HEK293 (cell line): ENCODE measurements around the gene SLC47A2.

ENCODE experiments used
- BCL11B ChIP-seq: fragments of 450-650 bp; formaldehyde crosslinking; IDR thresholded peaks from 2 replicates; pipeline ENCODE4 v1.5.1; 2016; ENCODE audit warnings: low read depth, missing biosample characterization, missing genetic modification characterization
- ELK4 ChIP-seq: IDR thresholded peaks from 2 replicates; pipeline ENCODE4 v1.6.1; 2011; ENCODE audit warnings: mild to moderate bottlenecking, low read depth, low read length, borderline replicate concordance
- GLI4 ChIP-seq: fragments of 450-650 bp; formaldehyde crosslinking; IDR thresholded peaks from 2 replicates; pipeline ENCODE4 v1.5.1; 2016; ENCODE audit warnings: missing biosample characterization, missing genetic modification characterization
- GLIS2 ChIP-seq: fragments of 450-650 bp; formaldehyde crosslinking; IDR thresholded peaks from 2 replicates; pipeline ENCODE4 v1.5.1; 2016; ENCODE audit warnings: missing biosample characterization, missing genetic modification characterization
- HOXA7 ChIP-seq: sonication (generic); formaldehyde crosslinking; IDR thresholded peaks from 2 replicates; pipeline ENCODE4 v1.8.1; 2022; ENCODE audit warnings: missing genetic modification reagents, borderline replicate concordance
- HOXC10 ChIP-seq: sonication (generic); formaldehyde crosslinking; IDR thresholded peaks from 2 replicates; pipeline ENCODE4 v1.8.1; 2023; ENCODE audit warnings: mild to moderate bottlenecking, missing genetic modification reagents
- INSM2 ChIP-seq: fragments of 450-650 bp; formaldehyde crosslinking; IDR thresholded peaks from 2 replicates; pipeline ENCODE4 v1.5.1; 2016; ENCODE audit warnings: missing biosample characterization, missing genetic modification characterization
- KLF9 ChIP-seq: fragments of 450-650 bp; formaldehyde crosslinking; IDR thresholded peaks from 2 replicates; pipeline ENCODE4 v1.5.1; 2016; ENCODE audit warnings: missing biosample characterization, missing genetic modification characterization, low read depth
- PRDM1 ChIP-seq: fragments of 450-650 bp; formaldehyde crosslinking; IDR thresholded peaks from 2 replicates; pipeline ENCODE4; 2016; ENCODE audit warnings: missing biosample characterization, missing genetic modification characterization
- REPIN1 ChIP-seq: fragments of 450-650 bp; formaldehyde crosslinking; IDR thresholded peaks from 2 replicates; pipeline ENCODE4 v1.5.1; 2017; ENCODE audit warnings: missing biosample characterization, missing genetic modification characterization, low read depth
- REST ChIP-seq: fragments of 450-650 bp; formaldehyde crosslinking; IDR thresholded peaks from 2 replicates; pipeline ENCODE4 v1.5.1; 2016; ENCODE audit warnings: missing biosample characterization, missing genetic modification characterization
- SALL2 ChIP-seq: fragments of 450-650 bp; formaldehyde crosslinking; IDR thresholded peaks from 2 replicates; pipeline ENCODE4 v1.5.0; 2017; ENCODE audit warnings: missing biosample characterization, mild to moderate bottlenecking, missing genetic modification characterization, borderline replicate concordance
- SP7 ChIP-seq: fragments of 450-650 bp; formaldehyde crosslinking; IDR thresholded peaks from 2 replicates; pipeline ENCODE4 v1.5.1; 2016; ENCODE audit warnings: missing biosample characterization, missing genetic modification characterization
- YY1 ChIP-seq: fragments of 450-650 bp; formaldehyde crosslinking; IDR thresholded peaks from 2 replicates; pipeline ENCODE4 v1.5.1; 2018; ENCODE audit warnings: missing biosample characterization, missing genetic modification characterization
- ZBTB20 ChIP-seq: fragments of 450-650 bp; formaldehyde crosslinking; IDR thresholded peaks from 2 replicates; pipeline ENCODE4 v1.5.1; 2016; ENCODE audit warnings: missing biosample characterization, missing genetic modification characterization
- ZBTB21 ChIP-seq: fragments of 450-650 bp; formaldehyde crosslinking; IDR thresholded peaks from 2 replicates; pipeline ENCODE4 v1.5.1; 2017; ENCODE audit warnings: missing biosample characterization, missing genetic modification characterization
- ZNF112 ChIP-seq: fragments of 450-650 bp; formaldehyde crosslinking; IDR thresholded peaks from 2 replicates; pipeline ENCODE4 v1.5.0; 2017; ENCODE audit warnings: missing biosample characterization, missing genetic modification characterization
- ZNF146 ChIP-seq: fragments of 450-650 bp; formaldehyde crosslinking; IDR thresholded peaks from 2 replicates; pipeline ENCODE4 v1.5.1; 2016; ENCODE audit warnings: missing biosample characterization, missing genetic modification characterization
- ZNF239 ChIP-seq: fragments of 450-650 bp; formaldehyde crosslinking; IDR thresholded peaks from 2 replicates; pipeline ENCODE4 v1.5.1; 2016; ENCODE audit warnings: missing biosample characterization, missing genetic modification characterization
- ZNF302 ChIP-seq: fragments of 450-650 bp; formaldehyde crosslinking; IDR thresholded peaks from 2 replicates; pipeline ENCODE4 v1.5.1; 2016; ENCODE audit warnings: missing biosample characterization, missing genetic modification characterization, low read depth
- ZNF324 ChIP-seq: fragments of 450-650 bp; formaldehyde crosslinking; IDR thresholded peaks from 2 replicates; pipeline ENCODE4 v1.5.1; 2016; ENCODE audit warnings: missing biosample characterization, missing genetic modification characterization
- ZNF335 ChIP-seq: fragments of 450-650 bp; formaldehyde crosslinking; conservative IDR thresholded peaks from 2 replicates; pipeline ENCODE4 v1.5.1; 2016; ENCODE audit warnings: missing biosample characterization, missing genetic modification characterization
- ZNF362 ChIP-seq: fragments of 450-650 bp; formaldehyde crosslinking; IDR thresholded peaks from 2 replicates; pipeline ENCODE4 v1.5.1; 2016; ENCODE audit warnings: missing biosample characterization, missing genetic modification characterization
- ZNF488 ChIP-seq: fragments of 450-650 bp; formaldehyde crosslinking; IDR thresholded peaks from 2 replicates; pipeline ENCODE4 v1.5.1; 2016; ENCODE audit warnings: missing biosample characterization, missing genetic modification characterization
- ZNF560 ChIP-seq: fragments of 450-650 bp; formaldehyde crosslinking; IDR thresholded peaks from 2 replicates; pipeline ENCODE4 v1.5.1; 2017; ENCODE audit warnings: missing biosample characterization, missing genetic modification characterization, borderline replicate concordance
- ZNF561 ChIP-seq: fragments of 450-650 bp; IDR thresholded peaks from 2 replicates; pipeline ENCODE4 v1.5.1; 2018; ENCODE audit warnings: missing biosample characterization, missing genetic modification characterization, borderline replicate concordance
- ZNF580 ChIP-seq: fragments of 450-650 bp; formaldehyde crosslinking; IDR thresholded peaks from 2 replicates; pipeline ENCODE4 v1.5.1; 2016; ENCODE audit warnings: missing biosample characterization, missing genetic modification characterization
- ZNF596 ChIP-seq: fragments of 450-650 bp; IDR thresholded peaks from 2 replicates; pipeline ENCODE4 v1.5.0; 2018; ENCODE audit warnings: missing biosample characterization, mild to moderate bottlenecking, missing genetic modification characterization, moderate library complexity
- ZNF654 ChIP-seq: fragments of 450-650 bp; formaldehyde crosslinking; IDR thresholded peaks from 2 replicates; pipeline ENCODE4 v1.5.1; 2016; ENCODE audit warnings: low read depth, missing biosample characterization, missing genetic modification characterization
- ZNF777 ChIP-seq: fragments of 450-650 bp; formaldehyde crosslinking; IDR thresholded peaks from 2 replicates; pipeline ENCODE4 v1.5.1; 2017; ENCODE audit warnings: missing biosample characterization, missing genetic modification characterization, borderline replicate concordance
- ZSCAN18 ChIP-seq: fragments of 450-650 bp; formaldehyde crosslinking; IDR thresholded peaks from 2 replicates; pipeline ENCODE4 v1.5.1; 2016; ENCODE audit warnings: missing biosample characterization, missing genetic modification characterization
- ZSCAN30 ChIP-seq: fragments of 450-650 bp; IDR thresholded peaks from 2 replicates; pipeline ENCODE4 v1.5.1; 2018; ENCODE audit warnings: missing biosample characterization, mild to moderate bottlenecking, missing genetic modification characterization, moderate library complexity

SLC47A2 gene

GRCh38 chr17:19645734-19646201 is 70.6 kb downstream of the SLC47A2 start (continued):
- peak; percentile 49; the same call in 1 of the 2 replicates for TF ChIP-seq PRDM1 (tag by site-specific recombination)
- TF ChIP-seq ZSCAN18 (tag by site-specific recombination), result no peak
- TF ChIP-seq ZNF560 (tag by site-specific recombination), result no peak
- TF ChIP-seq ZNF239 (tag by site-specific recombination), result no peak
- no peak for TF ChIP-seq ZNF302 (tag by site-specific recombination)
- TF ChIP-seq ZBTB20 (tag by site-specific recombination), result no peak
- no peak for TF ChIP-seq ZNF596 (tag by site-specific recombination)
- TF ChIP-seq ZNF362, result no peak
- no peak for TF ChIP-seq YY1
- no peak for TF ChIP-seq ZNF324
- no peak for TF ChIP-seq GLI4
- TF ChIP-seq ZSCAN30 (tag by site-specific recombination), result no peak
- TF ChIP-seq INSM2 (tag by site-specific recombination), result no peak
- TF ChIP-seq REST (tag by site-specific recombination), result no peak
- no peak for TF ChIP-seq BCL11B (tag by site-specific recombination)
- no peak for TF ChIP-seq ZNF777 (tag by site-specific recombination)
- TF ChIP-seq ZBTB21 (tag by site-specific recombination), result no peak
- no peak for TF ChIP-seq GLIS2
- no peak for TF ChIP-seq HOXA7 (CRISPR knock-in tag)
- TF ChIP-seq ZNF335 (tag by site-specific recombination), result no peak
- TF ChIP-seq HOXC10 (CRISPR knock-in tag), result no peak
- no peak for TF ChIP-seq ZNF146
- TF ChIP-seq ELK4, result no peak
- TF ChIP-seq REPIN1, result no peak
- TF ChIP-seq ZNF580 (tag by site-specific recombination), result peak; percentile 74; the same call in 1 of the 2 replicates
- TF ChIP-seq ZNF112, result no peak
- TF ChIP-seq ZNF654, result peak; percentile 54
- TF ChIP-seq ZNF561 (tag by site-specific recombination), result 0 out of 2 replicates have a peak, but pooled peaks have one; percentile 30
- TF ChIP-seq SALL2 (tag by site-specific recombination), result no peak
- 0 out of 2 replicates have a peak, but pooled peaks have one; percentile 12 for TF ChIP-seq SP7 (tag by site-specific recombination)
- no peak for TF ChIP-seq ZNF488 (tag by site-specific recombination)
- no peak for TF ChIP-seq KLF9 (tag by site-specific recombination)
